RPMI8226 (cell line): ENCODE measurements around the gene USP22.
"Not testable (repeated sequence)": the region's sequence is repeated elsewhere in the genome, so short reads cannot be mapped to it uniquely, and the experiment has no call there.

ENCODE experiments used
- DNase-seq: peaks from one replicate; pipeline ENCODE4 v3.0.0-alpha.2; 2015

Gene USP22

GRCh38 chr17:21042458-21043295, at the start of gene USP22:
USP22 (minus strand) TSS chr17:21043011; CDS start chr17:21042835, 176 bp downstream.
- no peak for DNase-seq

DNA sequence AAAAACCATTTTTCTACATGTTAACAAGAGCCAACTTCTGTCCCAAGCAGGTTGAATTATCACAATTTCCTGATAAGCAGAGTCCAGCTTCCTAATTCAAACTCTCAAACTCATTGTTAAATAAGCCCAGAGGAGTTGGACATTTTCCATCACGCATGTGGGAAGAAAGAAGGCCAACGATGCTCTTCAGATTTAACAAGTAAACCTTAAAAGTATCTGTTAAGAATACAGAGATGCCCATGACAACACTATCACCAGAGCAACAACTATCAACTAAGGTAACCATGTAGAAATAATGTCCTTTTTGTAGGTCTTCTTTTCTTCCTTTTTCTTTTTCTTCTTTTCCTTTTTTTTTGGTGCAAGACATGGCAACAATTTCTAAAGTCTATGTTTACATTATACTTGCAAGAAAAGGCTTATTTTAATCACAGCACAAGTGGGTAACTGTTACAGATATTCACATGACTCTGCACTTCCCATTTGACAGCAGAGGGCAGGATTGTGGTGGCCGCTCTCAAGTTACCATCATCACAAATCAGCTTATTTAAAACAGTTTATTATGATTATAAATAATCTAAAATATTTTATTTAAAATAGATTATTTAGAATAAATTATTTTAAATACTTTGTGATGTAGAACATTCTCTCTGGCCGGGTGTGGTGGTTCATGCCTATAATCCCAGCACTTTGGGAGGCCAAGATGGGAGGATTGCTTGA, 48.2 kb upstream of the USP22 start:
- no peak for DNase-seq

GRCh38 chr17:21089933-21090901, 47.4 kb upstream of the USP22 start:
- no peak for DNase-seq

- DNase-seq, result no peak
Observed at GRCh38 chr17:21089145-21089544, 46.3 kb upstream of the USP22 start.

GRCh38 chr17:21085707-21086106, 42.9 kb upstream of the USP22 start:
- no peak for DNase-seq

GRCh38 chr17:21085280-21085679, 42.5 kb upstream of the USP22 start:
- DNase-seq, result not testable (repeated sequence)

DNA sequence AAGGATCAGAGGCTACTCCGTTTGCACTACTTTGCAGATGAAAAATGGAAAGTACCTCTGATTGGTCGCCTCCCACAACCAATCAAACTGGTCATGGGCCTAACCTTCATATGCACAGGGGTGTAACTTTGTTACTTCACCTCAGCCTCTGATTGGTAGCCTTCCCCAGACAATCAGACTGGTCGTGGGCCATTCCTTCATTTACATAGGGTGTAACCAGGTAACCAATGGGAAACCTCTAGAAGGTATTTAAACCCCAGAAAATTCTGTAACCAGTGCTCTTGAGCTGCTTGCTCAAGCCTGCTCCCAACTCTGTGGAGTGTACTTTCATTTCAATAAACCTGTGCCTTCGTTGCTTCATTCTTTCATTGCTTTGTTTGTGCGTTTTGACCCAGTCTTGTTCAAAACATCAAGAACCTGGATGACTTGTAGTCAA, 39.2 kb upstream of the USP22 start:
- peak; percentile 10 for DNase-seq

DNA sequence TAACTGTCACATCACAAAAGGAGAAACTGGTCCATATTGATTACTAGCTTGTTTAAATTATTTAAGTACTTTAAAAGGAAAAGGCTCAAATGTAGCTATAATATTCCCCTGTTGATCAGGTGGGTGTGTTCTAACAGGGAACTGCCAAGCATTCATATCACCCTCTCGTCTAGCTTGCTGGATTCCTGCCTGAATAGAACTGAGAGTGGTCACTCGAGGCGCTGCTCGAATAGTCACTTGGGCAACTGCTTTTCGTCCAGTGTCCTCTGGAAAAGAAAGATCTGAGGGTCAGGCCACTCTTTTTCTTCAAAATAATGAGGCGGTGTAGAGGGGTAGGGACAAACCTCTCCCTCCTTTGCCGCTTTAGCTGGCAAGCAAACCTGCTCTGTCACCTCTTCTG, 36.4 kb upstream of the USP22 start:
- DNase-seq, result no peak

DNA sequence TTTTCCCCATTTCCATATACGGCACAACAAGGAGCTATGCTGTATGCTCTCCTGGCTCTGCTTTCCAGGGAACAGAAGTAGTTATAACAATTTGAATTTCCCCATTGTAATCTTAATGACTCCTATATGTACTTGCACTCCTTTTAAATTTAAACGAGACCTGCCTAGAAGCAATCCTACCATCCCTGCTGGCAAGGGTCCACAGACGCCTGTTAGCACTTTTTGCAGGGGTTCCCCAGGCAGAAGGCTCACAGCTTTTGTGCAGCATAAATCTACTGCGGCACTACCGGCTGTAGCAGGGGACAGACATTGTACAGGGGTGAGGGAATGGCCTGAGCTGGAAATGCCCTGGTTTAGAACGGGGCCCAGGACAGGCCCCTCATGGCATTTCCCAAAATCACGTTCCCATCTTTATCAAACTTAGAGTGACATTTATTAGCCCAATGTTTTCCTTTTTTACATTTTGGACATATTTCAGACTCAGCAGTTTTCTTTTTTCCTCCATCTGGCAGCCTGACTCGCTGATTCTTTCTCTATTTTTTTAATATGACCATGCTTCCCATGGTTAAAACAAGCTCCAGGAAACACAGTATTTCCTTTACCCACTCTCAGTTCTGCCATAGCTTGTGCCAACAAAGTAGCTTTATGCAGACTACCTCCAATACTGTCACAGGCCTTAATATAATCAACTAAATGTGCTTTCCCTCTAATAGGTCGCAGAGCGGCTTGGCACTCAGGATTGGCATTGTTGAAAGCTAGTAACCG, 35.4 kb upstream of the USP22 start:
- no peak for DNase-seq

DNA sequence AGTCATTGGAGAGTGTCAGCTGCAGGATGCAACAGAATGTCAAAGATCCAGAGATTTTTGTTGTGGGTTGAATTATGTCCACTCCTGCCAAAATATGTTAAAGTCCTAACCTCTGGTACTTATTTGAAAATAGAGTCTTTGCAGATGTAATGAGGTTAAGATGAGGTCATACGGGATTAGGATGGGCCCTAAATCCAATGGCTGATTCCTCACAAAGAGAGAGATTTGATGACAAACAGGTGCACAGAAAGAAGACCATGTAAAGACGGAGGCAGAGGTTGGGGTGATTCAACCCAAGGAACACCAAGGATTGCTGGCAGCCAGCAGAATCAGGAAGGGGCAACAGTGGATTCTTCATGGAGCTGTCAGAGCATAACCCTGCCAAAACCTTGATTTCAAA, 34.5 kb upstream of the USP22 start:
- DNase-seq, result no peak

DNA sequence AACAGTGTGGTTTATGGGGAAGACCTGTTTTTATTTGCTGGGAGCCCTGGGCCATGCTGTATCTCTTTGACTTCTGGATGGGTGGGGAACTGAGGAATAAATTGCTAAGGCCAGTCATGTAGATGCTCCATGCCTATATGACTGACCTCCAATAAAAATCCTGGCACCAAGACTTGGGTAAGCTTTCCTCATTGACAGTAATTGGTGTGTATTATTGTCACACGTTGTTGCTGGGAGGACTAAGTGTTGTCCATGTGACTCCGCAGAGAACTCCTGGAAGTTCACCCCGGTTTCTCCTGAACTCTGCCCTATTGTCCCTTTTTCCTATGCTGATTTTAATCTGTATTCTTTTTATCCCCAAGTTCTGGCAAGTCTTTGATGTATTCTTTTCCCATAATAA, 33.4 kb upstream of the USP22 start:
- no peak for DNase-seq

- no peak for DNase-seq
Observed at GRCh38 chr17:21075739-21076085, 32.9 kb upstream of the USP22 start.

DNA sequence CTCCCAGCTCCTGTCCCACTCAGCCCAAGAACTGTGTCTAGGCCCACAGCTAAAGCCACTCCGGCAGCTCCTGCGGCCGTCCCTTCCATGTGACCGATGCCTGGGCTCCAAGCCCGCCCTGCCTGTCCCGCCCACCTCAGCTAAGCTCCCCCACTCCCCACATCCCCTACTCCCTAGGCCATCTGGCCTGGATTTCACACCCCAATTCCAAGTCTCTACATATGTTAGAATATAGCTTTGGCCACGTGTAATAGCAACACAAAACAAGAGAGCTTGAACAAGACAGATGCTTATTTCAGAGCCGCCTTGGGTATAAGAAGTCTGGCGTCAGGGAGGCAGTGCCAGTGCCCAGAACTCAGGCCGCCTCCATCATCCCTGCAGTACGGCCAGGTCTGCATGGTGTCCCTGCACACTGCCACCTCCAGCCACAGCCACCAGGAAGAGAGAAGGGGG, 30.0 kb upstream of the USP22 start:
- DNase-seq, result no peak

DNA sequence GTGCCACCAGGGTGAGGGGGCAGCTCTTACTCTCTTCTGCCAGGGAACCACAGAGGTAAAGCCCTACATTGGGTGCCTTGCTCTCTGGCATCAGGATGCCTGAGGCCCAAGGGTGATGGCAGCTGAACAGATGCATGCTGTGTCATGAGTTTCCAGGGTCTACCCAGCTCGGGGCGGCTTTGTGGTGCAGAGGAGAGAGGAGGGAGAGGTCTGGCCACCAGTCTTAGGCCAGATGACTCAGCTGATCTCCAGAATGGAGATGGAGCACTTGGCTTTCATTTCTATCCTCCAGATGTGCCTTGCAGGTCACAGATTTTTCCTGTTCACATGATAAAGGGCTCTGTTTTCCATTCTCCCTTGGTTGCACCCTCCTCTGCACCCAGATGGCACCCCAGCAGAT, 23.6 kb upstream of the USP22 start:
- DNase-seq, result peak; percentile 73

GRCh38 chr17:21061971-21062526, 19.2 kb upstream of the USP22 start:
- no peak for DNase-seq

DNA sequence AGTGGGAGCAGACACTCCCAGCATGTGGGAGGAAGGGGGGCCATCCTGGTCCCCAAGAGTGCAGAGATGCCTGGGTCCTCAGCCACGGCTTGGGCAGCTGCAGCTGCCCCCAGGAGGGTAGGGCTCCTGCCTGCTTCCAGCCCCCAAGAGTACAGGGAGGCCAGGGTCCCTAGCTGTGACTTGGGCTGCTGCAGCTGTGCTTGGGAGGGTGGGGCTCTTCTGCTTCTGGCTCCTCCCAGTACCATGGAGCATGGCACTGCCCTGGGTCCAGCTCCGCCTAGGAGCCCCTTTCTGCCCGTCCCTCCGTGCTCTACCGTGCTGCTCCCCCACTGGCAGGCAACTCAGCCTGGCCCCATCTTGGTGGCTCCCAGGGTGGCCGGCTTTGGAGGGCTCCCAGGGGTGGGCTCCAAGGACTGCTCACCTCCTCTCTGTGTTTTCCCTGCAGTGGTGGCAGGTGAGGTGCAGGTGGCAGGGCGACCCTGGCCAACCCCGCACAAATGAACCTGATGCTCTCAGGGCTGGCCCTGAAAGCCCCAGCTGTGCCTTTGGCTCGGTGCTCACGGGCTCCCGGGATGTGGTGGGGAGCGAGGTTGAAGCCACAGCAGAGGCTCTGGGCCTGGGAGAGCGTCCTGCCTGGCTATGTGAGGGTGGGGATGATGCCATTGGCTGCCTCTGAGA, 18.5 kb upstream of the USP22 start:
- no peak for DNase-seq

DNA sequence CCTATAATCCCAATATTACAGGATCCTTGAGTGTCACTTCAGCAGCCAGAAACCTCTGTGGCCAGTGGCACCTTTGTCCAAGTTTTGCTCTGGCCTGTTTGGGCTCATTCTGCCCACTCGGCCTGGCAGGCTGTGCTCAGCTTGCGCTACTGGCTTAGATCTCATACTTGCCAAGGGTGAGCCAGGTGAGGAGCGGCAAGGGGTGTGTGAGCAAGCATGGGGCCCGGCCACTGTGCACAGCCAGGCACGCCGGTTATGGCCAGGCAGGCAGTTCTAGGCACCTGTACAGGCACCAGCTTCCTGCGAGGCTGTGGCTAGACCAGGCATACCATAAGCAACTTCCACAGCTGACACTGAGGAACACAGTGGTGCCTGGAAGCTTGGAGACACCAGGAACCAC, 16.9 kb upstream of the USP22 start:
- DNase-seq, result no peak

GRCh38 chr17:21058098-21058893, 15.5 kb upstream of the USP22 start:
- DNase-seq, result no peak

DNA sequence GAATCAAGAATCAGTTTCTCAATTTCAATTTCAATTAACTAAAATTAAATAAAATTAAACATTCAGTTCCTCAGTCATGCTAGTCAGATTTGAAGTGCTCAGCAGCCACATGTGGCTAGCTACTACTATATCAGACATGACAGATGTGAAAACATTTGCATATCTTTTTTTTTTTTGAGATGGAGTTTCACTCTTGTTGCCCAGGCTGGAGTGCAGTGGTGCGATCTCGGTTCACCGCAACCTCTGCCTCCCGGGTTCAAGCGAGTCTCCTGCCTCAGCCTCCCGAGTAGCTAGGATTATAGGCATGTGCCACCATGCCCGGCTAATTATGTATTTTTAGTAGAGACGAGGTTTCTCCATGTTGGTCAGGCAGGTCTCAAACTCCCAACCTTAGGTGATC, 10.2 kb upstream of the USP22 start:
- DNase-seq, result not testable (repeated sequence)

DNA sequence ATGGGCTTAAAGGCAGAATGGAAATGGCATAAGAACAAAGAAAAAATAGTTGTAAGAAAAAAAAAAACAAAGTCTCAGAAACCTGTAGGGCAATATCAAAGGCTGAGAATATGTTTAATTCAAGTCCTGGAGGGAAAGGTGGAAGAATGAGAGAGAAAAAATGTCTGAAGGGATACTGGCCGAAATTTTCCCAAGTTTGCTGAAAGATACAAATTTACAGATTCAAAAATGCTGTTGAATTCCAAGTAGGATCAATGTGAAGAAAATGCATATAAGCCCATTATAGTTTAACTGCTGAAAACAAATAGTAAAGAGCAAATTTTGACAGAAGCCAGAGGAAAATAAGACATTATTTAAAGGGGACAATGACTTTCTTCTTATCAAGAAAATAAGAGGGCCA, 6.6 kb upstream of the USP22 start:
- no peak for DNase-seq

DNA sequence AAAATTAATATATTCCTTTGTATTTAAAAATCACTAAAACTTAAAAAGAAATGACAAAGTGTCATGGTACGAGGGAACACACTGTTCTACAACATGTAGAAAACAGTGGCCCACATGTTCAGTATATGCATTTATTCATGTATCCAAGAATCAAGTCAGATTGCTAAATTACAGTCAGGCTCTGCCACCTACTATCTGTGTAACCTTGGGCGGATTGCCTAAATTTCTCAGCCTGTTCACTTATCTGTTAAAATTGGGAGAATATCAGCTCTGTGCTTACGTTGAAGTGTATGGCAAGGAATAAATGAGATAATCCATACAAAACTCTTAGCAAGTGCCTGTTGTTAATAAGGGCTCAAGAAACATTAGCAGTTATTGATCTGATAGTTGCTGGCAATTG, 3.4 kb upstream of the USP22 start:
- DNase-seq, result no peak
